A549 (cell line): ENCODE measurements around the gene AK8. TPM values are rescaled to one million over a fixed set of nuclear protein-coding genes. Genes with fewer than 3 reads are reported as not detected.

ENCODE experiments used
- ATAC-seq, 2 experiments: fragments of 200-7000 bp in 1 of 2; fragments of >200 bp in 1 of 2; cut with Nextera tagmentation in 1 of 2; cut with Tn5 transposase in 1 of 2; 3 replicates each; pipeline versions ENCODE4 v1.8.0 to v1.9.1; 2018 to 2020; ENCODE audit warnings: mild to moderate bottlenecking in 1 of 2, moderate library complexity in 1 of 2
- CTCF ChIA-PET: fragments of 300-600 bp; sonication (Branson Sonifier 250); formaldehyde crosslinking; extraction: SDS; loops from one replicate; lab custom pipeline; 2021; ENCODE audit warnings: antibody characterized with exemption, inconsistent platforms; lab: Yijun Ruan, JAX
- POLR2A ChIA-PET: fragments of 350-600 bp; formaldehyde crosslinking; extraction: SDS; loops from one replicate; lab custom pipeline; 2021; ENCODE audit warnings: antibody characterized with exemption, inconsistent platforms; lab: Yijun Ruan, JAX
- DNase-seq, 2 experiments: peaks; one replicate each; pipeline versions ENCODE4 v3.0.0 to v3.0.0-alpha.2; 2011 to 2016; ENCODE audit warnings: low read depth in 1 of 2, low spot score in 1 of 2
- FAIRE-seq: peaks from 2 replicates; lab custom pipeline; 2011; peaks lifted over from hg19 to GRCh38; lab: Jason Lieb, UNC
- H3K27ac ChIP-seq, 2 experiments: fragments of >200 bp; sonication (Bioruptor Twin); formaldehyde crosslinking; 3 replicates each; pipeline ENCODE4 v1.5.1; 2016 to 2017
- H3K4me1 ChIP-seq: fragments of >200 bp; sonication (Bioruptor Twin); formaldehyde crosslinking; 3 replicates; pipeline ENCODE4 v1.6.1; 2016
- H3K4me2 ChIP-seq: fragments of >200 bp; sonication (Bioruptor Twin); formaldehyde crosslinking; 3 replicates; pipeline ENCODE4 v1.6.1; 2016
- H3K4me3 ChIP-seq: fragments of >200 bp; sonication (Bioruptor Twin); formaldehyde crosslinking; 3 replicates; pipeline ENCODE4 v1.5.1; 2016
- H3K9me3 ChIP-seq: fragments of >200 bp; sonication (Bioruptor Twin); formaldehyde crosslinking; 3 replicates; pipeline ENCODE4 v1.6.1; 2016
- CHD4 ChIP-seq: fragments of 200-600 bp; sonication (generic); IDR thresholded peaks from 2 replicates; pipeline ENCODE4 v1.6.1; 2016; ENCODE audit warnings: antibody characterized with exemption, mild to moderate bottlenecking, borderline replicate concordance
- CTCF ChIP-seq: fragments of >200 bp; sonication (Bioruptor Twin); formaldehyde crosslinking; IDR thresholded peaks from 3 replicates; pipeline ENCODE4 v1.5.1; 2016
- E2F6 ChIP-seq: IDR thresholded peaks from 2 replicates; pipeline ENCODE4 v1.6.1; 2012; ENCODE audit warnings: low read depth, borderline replicate concordance
- EHF ChIP-seq: fragments of 250-450 bp; sonication (Bioruptor Pico); IDR thresholded peaks from 2 replicates; pipeline ENCODE4 v1.5.0; 2020; ENCODE audit warnings: mild to moderate bottlenecking
- EP300 ChIP-seq, 2 experiments: fragments of >200 bp; sonication (Bioruptor Twin); formaldehyde crosslinking; IDR thresholded peaks; 2 replicates in 1 of 2; 3 replicates in 1 of 2; pipeline ENCODE4 v1.6.1; 2016 to 2017
- ESRRA ChIP-seq: fragments of 150-350 bp; IDR thresholded peaks from 2 replicates; pipeline ENCODE4 v1.6.1; 2014; ENCODE audit warnings: mild to moderate bottlenecking, low read length, borderline replicate concordance
- FOXS1 ChIP-seq: fragments of 250-450 bp; sonication (Bioruptor Pico); IDR thresholded peaks from 2 replicates; pipeline ENCODE4 v1.5.0; 2020; ENCODE audit warnings: mild to moderate bottlenecking, moderate library complexity
- GATA3 ChIP-seq: IDR thresholded peaks from 2 replicates; pipeline ENCODE4 v1.6.1; 2012; ENCODE audit warnings: borderline replicate concordance
- HES2 ChIP-seq: fragments of >200 bp; sonication (Bioruptor Twin); formaldehyde crosslinking; IDR thresholded peaks from 2 replicates; pipeline ENCODE4 v1.6.1; 2016
- HOXA7 ChIP-seq: fragments of 250-450 bp; sonication (Bioruptor Pico); IDR thresholded peaks from 2 replicates; pipeline ENCODE4 v1.5.0; 2020; ENCODE audit warnings: mild to moderate bottlenecking, moderate library complexity
- HOXB5 ChIP-seq: fragments of 250-450 bp; sonication (Bioruptor Pico); IDR thresholded peaks from 2 replicates; pipeline ENCODE4 v1.5.0; 2020; ENCODE audit warnings: mild to moderate bottlenecking, moderate library complexity
- JUN ChIP-seq, 2 experiments: fragments of >200 bp; sonication (Bioruptor Twin); formaldehyde crosslinking; IDR thresholded peaks; 2 replicates in 1 of 2; 3 replicates in 1 of 2; pipeline ENCODE4 v1.6.1; 2016 to 2017
- JUNB ChIP-seq: fragments of >200 bp; sonication (Bioruptor Twin); formaldehyde crosslinking; IDR thresholded peaks from 2 replicates; pipeline ENCODE4 v1.6.1; 2016
- MAX ChIP-seq: IDR thresholded peaks from 2 replicates; pipeline ENCODE4 v1.6.1; 2012
- MAZ ChIP-seq: fragments of 150-350 bp; IDR thresholded peaks from 2 replicates; pipeline ENCODE4 v1.6.1; 2014; ENCODE audit warnings: antibody characterized with exemption, low read depth, low read length, borderline replicate concordance
- MYC ChIP-seq: IDR thresholded peaks from 2 replicates; pipeline ENCODE4 v1.6.1; 2012; ENCODE audit warnings: mild to moderate bottlenecking, inconsistent platforms, low read length, improper control_type of control experiment, borderline replicate concordance
- NFE2L2 ChIP-seq: fragments of 150-350 bp; conservative IDR thresholded peaks from 2 replicates; pipeline ENCODE4 v1.6.1; 2014; ENCODE audit warnings: low read length
- NPAS2 ChIP-seq: fragments of 250-450 bp; sonication (Bioruptor Pico); IDR thresholded peaks from 2 replicates; pipeline ENCODE4 v1.8.0; 2022; ENCODE audit warnings: mild to moderate bottlenecking, moderate library complexity, borderline replicate concordance
- NR3C1 ChIP-seq: fragments of >200 bp; sonication (Bioruptor Twin); formaldehyde crosslinking; IDR thresholded peaks from 3 replicates; pipeline ENCODE4 v1.6.1; 2017
- PBX3 ChIP-seq: IDR thresholded peaks from 2 replicates; pipeline ENCODE4 v1.6.1; 2012
- PHF8 ChIP-seq: fragments of 200-600 bp; sonication (generic); IDR thresholded peaks from 2 replicates; pipeline ENCODE4 v1.6.1; 2016; ENCODE audit warnings: low read depth, mild to moderate bottlenecking, antibody characterized with exemption, moderate library complexity, borderline replicate concordance
- RCOR1 ChIP-seq: fragments of 150-350 bp; IDR thresholded peaks from 2 replicates; pipeline ENCODE4 v1.6.1; 2014; ENCODE audit warnings: antibody characterized with exemption, low read length, low read depth
- SMC3 ChIP-seq: fragments of >200 bp; sonication (Bioruptor Twin); formaldehyde crosslinking; IDR thresholded peaks from 3 replicates; pipeline ENCODE4 v1.6.1; 2018; ENCODE audit warnings: inconsistent platforms
- SREBF2 ChIP-seq: fragments of 450-650 bp; IDR thresholded peaks from 2 replicates; pipeline ENCODE4 v1.6.1; 2014; ENCODE audit warnings: mild to moderate bottlenecking, moderate library complexity
- TP53 ChIP-seq: fragments of 250-450 bp; sonication (Bioruptor Pico); IDR thresholded peaks from 2 replicates; pipeline ENCODE4 v1.5.0; 2021; ENCODE audit warnings: mild to moderate bottlenecking, moderate library complexity
- ZSCAN20 ChIP-seq: fragments of 250-450 bp; sonication (Bioruptor Pico); IDR thresholded peaks from 2 replicates; pipeline ENCODE4 v1.8.0; 2022; ENCODE audit warnings: mild to moderate bottlenecking, moderate library complexity
- WGBS: methylation state at CpG from one replicate; pipeline ENCODE4 v1.1.6; 2017; ENCODE audit errors: missing lambda C conversion rate; 5-methylcytosine and 5-hydroxymethylcytosine counted together
- polyA plus RNA-seq, 4 experiments: library from polyadenylated mRNA; depleted of rRNA in 3 of 4; stranded (reverse); fragments of >200 nt; fragmentation: RNase III in 1 of 4; extraction: RNeasy Plus Mini Kit Qiagen cat#74134 plus additional on column Dnase treatment in 1 of 4; gene quantifications; 2 replicates in 3 of 4; 3 replicates in 1 of 4; pipeline ENCODE4 v1.2.3, GENCODE V29; 2011 to 2017

The AK8 gene
- polyA plus RNA-seq, 2 of the 4 experiments (the other 2 are of a cell fraction), result 0.61 to 0.63 TPM

- TF ChIP-seq GATA3, result no peak
- TF ChIP-seq HOXB5 (CRISPR knock-in tag), result no peak
- no peak for TF ChIP-seq MAZ
- TF ChIP-seq PBX3, result no peak
Measured at GRCh38 chr9:132883349-132884294, 5.5 kb upstream of the AK8 start (continued).

GRCh38 chr9:132882616-132883015 is 4.5 kb upstream of the AK8 start:
- DNase-seq, result no peak
- CTCF ChIA-PET, result interaction anchor here (0.6 to 13.9 kb wide), 2 partner anchors 19 to 375 kb away, joined by 4 to 145 read pairs; no protein-coding TSS in a partner anchor
- ATAC-seq, result no peak
- H3K27ac ChIP-seq, result no peak overlapping the region
- no peak overlapping the region for H3K4me3 ChIP-seq
- TF ChIP-seq ZSCAN20 (CRISPR knock-in tag) (no peak), CTCF (no peak), JUNB (no peak), HES2 (no peak), EHF (CRISPR knock-in tag) (no peak), MAX (no peak), SREBF2 (no peak), NPAS2 (CRISPR knock-in tag) (no peak), CHD4 (no peak)
- POLR2A ChIA-PET, result no interaction called here
- no peak overlapping the region for H3K4me2 ChIP-seq
- FAIRE-seq, result no peak
- H3K9me3 ChIP-seq, result no peaks in the 10 kb centered on the region
- 72% methylated on average over 6 of the region's 6 CpGs for WGBS
- H3K4me1 ChIP-seq, result peaks cover 4% of the 10 kb centered on the region; the same call in 1 of the 3 replicates

- POLR2A ChIA-PET, result no interaction called here
- CTCF ChIA-PET, result interaction anchor here (0.6 to 13.9 kb wide), 2 partner anchors 20 to 1146 kb away, joined by 3 to 145 read pairs; no protein-coding TSS in a partner anchor
- DNase-seq (no peak), FAIRE-seq (no peak), ATAC-seq (no peak)
- H3K27ac ChIP-seq, result no peak overlapping the region
- H3K4me1 ChIP-seq, result peaks cover 8% of the 10 kb centered on the region; the same call in 1 of the 3 replicates
- WGBS, result 84% methylated on average over 6 of the region's 6 CpGs
- no peak overlapping the region for H3K4me2 ChIP-seq
- no peaks in the 10 kb centered on the region for H3K9me3 ChIP-seq
- TF ChIP-seq MYC (no peak), PHF8 (no peak), NFE2L2 (no peak), HES2 (no peak), ESRRA (no peak), RCOR1 (no peak), HOXA7 (CRISPR knock-in tag) (no peak), E2F6 (no peak), EP300 (IDR thresholded peaks at IDR 0.05) (no peak), TP53 (no peak), JUN (IDR thresholded peaks at IDR 0.05) (no peak), SMC3 (no peak), FOXS1 (no peak), MAX (no peak), NR3C1 (no peak)
- no peak overlapping the region for H3K4me3 ChIP-seq
Measured at GRCh38 chr9:132881826-132882225, 3.7 kb upstream of the AK8 start.
